Glutamatergic neuron (in vitro differentiated cells): ENCODE data around the gene DARS2. TPM values are rescaled to one million over a fixed set of nuclear protein-coding genes. Genes with fewer than 3 reads are reported as not detected.
"Not testable (repeated sequence)": the region's sequence is repeated elsewhere in the genome, so short reads cannot be mapped to it uniquely, and the experiment has no call there.

Experiments
- DNase-seq: peaks from one replicate; pipeline ENCODE4 v3.0.0; 2022
- H3K27ac Mint-ChIP-seq: one replicate; pipeline ENCODE4 v1.8.0; 2020; ENCODE audit warnings: mild to moderate bottlenecking, mixed read lengths, inconsistent platforms; ENCODE audit not compliant: unreplicated experiment
- H3K27me3 Mint-ChIP-seq: one replicate; pipeline ENCODE4 v1.8.0; 2020; ENCODE audit warnings: mild to moderate bottlenecking, moderate library complexity, mixed read lengths, inconsistent platforms; ENCODE audit not compliant: unreplicated experiment
- H3K36me3 Mint-ChIP-seq: one replicate; pipeline ENCODE4 v1.8.0; 2020; ENCODE audit warnings: mild to moderate bottlenecking, mixed read lengths, inconsistent platforms; ENCODE audit not compliant: unreplicated experiment
- H3K4me1 Mint-ChIP-seq: one replicate; pipeline ENCODE4 v1.8.0; 2020; ENCODE audit warnings: mild to moderate bottlenecking, low read depth, mixed read lengths, inconsistent platforms; ENCODE audit not compliant: unreplicated experiment
- H3K4me3 Mint-ChIP-seq: one replicate; pipeline ENCODE4 v1.8.0; 2020; ENCODE audit warnings: mild to moderate bottlenecking, mixed read lengths, inconsistent platforms; ENCODE audit not compliant: unreplicated experiment
- H3K9me3 Mint-ChIP-seq: one replicate; pipeline ENCODE4 v1.8.0; 2020; ENCODE audit warnings: mild to moderate bottlenecking, moderate library complexity, mixed read lengths, inconsistent platforms; ENCODE audit not compliant: unreplicated experiment
- CTCF ChIP-seq: fragments of 200-600 bp; sonication (generic); IDR thresholded peaks from one replicate; pipeline ENCODE4 v1.5.0; 2021; ENCODE audit not compliant: partially characterized antibody, unreplicated experiment
- total RNA-seq: library from RNA; stranded (reverse); fragmentation: NEBNext Ultra II Directional; extraction: Animal tissue kit (Norgen Biotek cat#: 25700); gene quantifications from one replicate; pipeline ENCODE4 v1.2.1, GENCODE V29; 2021; ENCODE audit not compliant: unreplicated experiment

Gene DARS2
- total RNA-seq, 1 donor from 2014 or later: 17.0 TPM

GRCh38 chr1:173878251-173878650 is 53.8 kb downstream of the DARS2 start:
- no peak for TF ChIP-seq CTCF
- Mint-ChIP-seq H3K36me3 (no peaks in the 10 kb centered on the region), H3K4me1 (no peaks in the 10 kb centered on the region), H3K27ac (no peak overlapping the region), H3K4me3 (no peak overlapping the region), H3K9me3 (no peaks in the 10 kb centered on the region), H3K27me3 (no peaks in the 10 kb centered on the region)
- no peak for DNase-seq

- H3K4me1 Mint-ChIP-seq, H3K4me3 Mint-ChIP-seq, H3K9me3 Mint-ChIP-seq, DNase-seq, H3K27ac Mint-ChIP-seq, H3K27me3 Mint-ChIP-seq, H3K36me3 Mint-ChIP-seq: not testable (repeated sequence)
These were observed 56.6 kb downstream of the DARS2 start for GRCh38 chr1:173881117-173881516.

- no peaks in the 10 kb centered on the region for H3K27me3 Mint-ChIP-seq
- H3K9me3 Mint-ChIP-seq: no peaks in the 10 kb centered on the region
- H3K27ac Mint-ChIP-seq: no peak overlapping the region
- H3K36me3 Mint-ChIP-seq: no peaks in the 10 kb centered on the region
- TF ChIP-seq CTCF: no peak
- H3K4me1 Mint-ChIP-seq: no peaks in the 10 kb centered on the region
- no peak for DNase-seq
- no peak overlapping the region for H3K4me3 Mint-ChIP-seq
These were observed 60.2 kb downstream of the DARS2 start for GRCh38 chr1:173884701-173885100.

DNA sequence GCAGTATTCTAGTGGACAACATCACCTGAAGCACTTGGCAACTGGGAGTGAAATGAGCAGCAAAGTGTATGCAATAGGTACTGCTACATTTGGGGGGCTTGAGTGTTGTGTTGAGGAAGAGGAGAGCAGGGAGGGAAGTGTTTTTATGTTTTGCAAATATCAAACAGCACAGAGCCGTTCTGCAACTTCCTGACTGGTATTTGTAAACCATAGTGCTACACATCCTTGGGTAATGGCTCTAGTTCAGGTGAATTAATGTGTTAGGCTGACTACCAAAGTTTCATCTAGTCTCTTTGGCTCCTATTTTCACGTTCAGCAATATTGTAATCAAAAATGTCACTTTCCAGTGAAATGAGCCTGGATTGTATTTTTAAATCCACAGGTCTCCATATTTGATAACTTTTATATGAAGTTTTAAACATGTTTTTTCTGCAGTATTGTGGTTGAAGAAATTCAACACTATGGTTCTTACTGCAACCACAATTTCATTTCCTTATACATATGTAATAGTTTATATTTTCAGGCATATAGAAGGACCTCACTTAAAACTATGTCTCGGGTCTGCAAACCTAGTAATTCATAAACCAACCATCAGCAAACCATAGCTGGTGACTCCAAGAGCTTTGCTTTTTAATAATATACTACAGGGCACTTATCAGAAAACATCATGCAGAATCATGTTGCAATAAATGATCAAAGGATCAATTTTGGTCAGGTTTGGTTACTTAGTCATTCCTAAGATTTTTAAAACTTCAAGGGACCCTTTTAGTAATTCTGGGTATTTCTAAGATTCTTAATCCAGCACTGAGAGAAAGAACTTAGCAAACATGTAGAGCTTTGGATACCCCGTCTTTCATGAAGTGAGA is 62.5 kb downstream of the DARS2 start:
- no peaks in the 10 kb centered on the region for H3K36me3 Mint-ChIP-seq
- H3K4me1 Mint-ChIP-seq: no peaks in the 10 kb centered on the region
- H3K27ac Mint-ChIP-seq: no peak overlapping the region
- no peak for DNase-seq
- H3K27me3 Mint-ChIP-seq: no peaks in the 10 kb centered on the region
- H3K9me3 Mint-ChIP-seq: no peaks in the 10 kb centered on the region
- no peak overlapping the region for H3K4me3 Mint-ChIP-seq
- no peak for TF ChIP-seq CTCF

DNA sequence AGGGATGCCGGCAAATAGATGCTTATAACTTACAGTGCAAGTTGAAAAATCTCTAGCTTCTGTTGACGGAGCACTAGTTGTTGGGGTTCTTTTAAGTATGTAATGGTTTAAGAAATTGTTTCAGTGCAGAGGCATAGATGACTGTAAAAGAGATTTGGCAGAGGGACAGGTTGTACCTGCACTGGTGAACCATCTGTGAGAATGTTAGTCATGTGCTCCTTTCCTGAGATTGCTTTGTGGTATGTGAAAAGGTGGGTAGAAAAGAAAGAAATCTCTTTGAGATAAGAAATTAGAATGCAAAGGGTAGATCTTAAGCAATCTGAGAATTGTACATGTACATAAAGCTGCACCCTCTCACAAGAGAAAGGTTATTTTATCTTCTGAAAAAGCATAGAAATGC is 63.2 kb downstream of the DARS2 start:
- Mint-ChIP-seq H3K27me3 (no peaks in the 10 kb centered on the region), H3K27ac (no peak overlapping the region), H3K4me3 (no peak overlapping the region), H3K9me3 (no peaks in the 10 kb centered on the region), H3K4me1 (no peaks in the 10 kb centered on the region), H3K36me3 (no peaks in the 10 kb centered on the region)
- no peak for DNase-seq
- no peak for TF ChIP-seq CTCF
